Stimulated activated naive CD4-positive, alpha-beta T cell treated with Interleukin-2 at 50 U/mL for 16 hours (primary cell): ENCODE data around the gene HK1.
"Not testable (repeated sequence)": the region's sequence is repeated elsewhere in the genome, so short reads cannot be mapped to it uniquely, and the experiment has no call there.

ENCODE experiments used
- DNase-seq: peaks from one replicate; lab custom pipeline; 2025; lab: John Stamatoyannopoulos, UW

Gene HK1

DNA sequence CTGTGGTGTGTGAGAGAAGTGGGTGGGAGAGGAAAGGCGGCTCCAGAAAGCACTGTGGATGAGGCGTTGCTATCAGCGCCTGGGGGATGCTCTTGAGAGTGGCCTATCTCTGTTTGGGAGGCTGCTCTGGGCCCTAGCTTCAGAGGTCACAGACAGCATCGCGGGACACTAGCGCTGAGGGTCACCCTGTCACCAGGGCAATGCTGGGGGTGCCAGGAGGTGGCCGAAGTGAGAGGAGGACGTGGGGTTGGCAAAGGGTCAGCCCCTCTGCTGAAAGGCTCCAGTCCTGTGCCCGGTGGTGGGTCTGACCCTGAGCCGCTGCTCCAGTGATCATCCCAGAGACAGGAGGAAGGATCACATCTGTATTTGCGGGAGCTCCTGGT is 141.4 kb downstream of the HK1 start:
- no peak for DNase-seq

DNA sequence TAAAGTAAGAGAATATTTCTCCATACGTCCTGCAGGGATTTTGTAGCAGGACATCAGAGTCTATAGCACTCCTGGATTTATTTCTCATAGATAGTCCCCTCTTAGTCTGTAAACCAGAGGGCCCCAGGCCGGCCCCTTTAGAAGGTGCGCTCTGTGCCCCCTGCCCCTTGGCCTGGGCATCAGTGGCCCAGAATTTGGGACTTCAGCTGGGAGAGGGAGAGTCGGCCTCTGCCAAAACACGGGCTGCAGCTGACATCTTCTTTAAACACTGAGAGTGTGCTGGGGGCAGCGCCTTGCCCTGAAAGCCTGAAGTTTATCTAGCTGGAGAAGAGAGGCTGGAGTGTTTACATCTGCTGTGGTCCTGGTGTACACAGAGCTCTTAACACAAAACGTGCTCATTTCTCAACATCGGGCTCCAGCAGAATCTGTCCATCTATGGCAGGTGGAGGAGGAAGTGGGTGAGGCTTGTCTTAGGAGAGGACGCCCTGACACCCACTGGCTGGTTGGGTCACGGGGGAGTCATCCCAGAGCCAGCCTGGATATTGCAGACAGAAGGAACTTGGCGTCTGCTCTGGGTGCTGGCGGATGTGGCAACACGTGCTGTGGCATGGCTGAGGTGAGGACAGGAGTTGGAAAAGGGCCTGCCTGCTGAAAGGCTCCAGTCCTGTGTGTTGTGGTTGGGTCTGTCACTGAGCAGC is 143.5 kb downstream of the HK1 start:
- no peak for DNase-seq

GRCh38 chr10:69422676-69423075 is 144.4 kb downstream of the HK1 start:
- DNase-seq: no peak

DNA sequence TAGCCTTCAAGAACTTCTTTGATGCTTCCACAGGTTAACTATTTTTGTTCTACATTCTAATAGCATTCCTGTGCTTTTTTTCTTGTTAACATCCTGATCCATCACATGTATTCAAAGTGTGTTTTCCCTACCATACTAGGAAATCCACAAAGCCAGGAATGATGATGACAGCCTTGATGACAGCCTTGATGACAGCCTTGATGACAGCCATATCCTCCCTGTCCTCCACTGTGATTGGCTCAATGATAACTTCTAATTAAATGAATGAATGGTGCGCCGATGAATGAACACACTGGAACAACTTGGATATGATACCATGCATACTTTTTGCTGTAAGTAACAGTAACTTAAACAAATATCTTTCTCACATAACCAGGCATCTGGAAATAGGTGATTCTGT is 146.7 kb downstream of the HK1 start:
- DNase-seq: no peak

GRCh38 chr10:69425511-69426298 is 147.4 kb downstream of the HK1 start:
- peak; percentile 15 for DNase-seq

- DNase-seq: no peak
These were observed 148.1 kb downstream of the HK1 start for GRCh38 chr10:69426376-69426727.

GRCh38 chr10:69428165-69428564 is 149.9 kb downstream of the HK1 start:
- no peak for DNase-seq

DNA sequence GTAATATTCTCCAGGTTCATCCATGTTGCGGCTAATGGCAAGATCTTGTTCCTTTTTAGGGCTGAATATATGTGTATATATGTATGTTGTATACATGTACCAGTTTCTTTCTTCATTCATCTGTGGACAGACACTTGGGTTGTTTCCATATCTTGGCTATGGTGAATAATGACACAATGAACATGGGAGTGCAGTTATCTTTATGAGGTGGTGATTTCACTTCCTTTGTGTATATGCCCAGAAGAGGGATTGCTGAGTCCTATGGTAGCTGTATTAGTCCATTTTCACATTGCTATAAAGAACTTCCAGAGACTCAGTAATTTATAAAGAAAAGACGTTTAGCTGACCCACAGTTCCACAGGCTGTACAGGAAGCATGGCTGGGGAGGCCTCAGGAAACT is 155.9 kb downstream of the HK1 start:
- no peak for DNase-seq

DNA sequence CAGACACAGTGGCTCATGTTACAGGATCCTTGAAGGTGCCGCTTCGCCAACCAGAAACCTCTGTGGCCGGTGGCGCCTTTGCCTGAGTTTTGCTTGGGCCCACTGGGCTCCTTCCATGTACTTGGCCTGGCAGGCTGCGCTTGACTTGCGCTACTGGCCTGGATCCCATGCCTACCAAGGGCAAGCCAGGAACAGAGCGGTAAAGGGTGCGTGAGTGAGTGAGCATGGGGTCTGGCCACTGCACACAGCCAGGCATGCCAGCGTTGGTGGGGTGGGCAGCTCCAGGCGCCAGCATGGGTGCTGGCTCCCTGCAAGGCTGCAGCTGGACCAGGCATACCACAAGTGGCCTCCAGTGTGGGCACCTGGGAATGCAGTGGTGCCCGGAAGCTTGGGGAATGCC is 156.6 kb downstream of the HK1 start:
- no peak for DNase-seq

GRCh38 chr10:69435966-69436520 is 157.7 kb downstream of the HK1 start:
- no peak for DNase-seq

- DNase-seq: no peak
These were observed 159.3 kb downstream of the HK1 start for GRCh38 chr10:69437321-69438259.

GRCh38 chr10:69438536-69439349 is 160.4 kb downstream of the HK1 start:
- no peak for DNase-seq

DNA sequence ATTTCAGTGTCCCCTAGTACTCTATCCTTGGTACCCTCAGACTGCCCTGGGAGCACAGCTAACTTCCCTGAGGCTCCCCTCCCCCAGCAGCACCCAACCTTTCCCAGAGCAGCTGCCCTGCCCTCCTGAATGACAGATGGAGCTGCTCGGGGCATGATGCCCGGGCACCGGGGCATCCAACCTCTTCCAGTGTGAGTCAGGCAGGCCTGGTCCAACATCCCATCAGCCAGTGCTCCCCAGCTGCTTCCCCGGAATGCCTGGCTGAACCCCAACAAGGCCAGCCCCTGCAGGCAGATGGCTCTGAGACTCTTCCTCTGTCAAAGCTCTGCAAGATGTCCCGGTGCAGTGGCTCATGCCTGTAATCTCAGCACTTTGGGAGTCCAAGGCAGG is 161.0 kb downstream of the HK1 start:
- no peak for DNase-seq

DNA sequence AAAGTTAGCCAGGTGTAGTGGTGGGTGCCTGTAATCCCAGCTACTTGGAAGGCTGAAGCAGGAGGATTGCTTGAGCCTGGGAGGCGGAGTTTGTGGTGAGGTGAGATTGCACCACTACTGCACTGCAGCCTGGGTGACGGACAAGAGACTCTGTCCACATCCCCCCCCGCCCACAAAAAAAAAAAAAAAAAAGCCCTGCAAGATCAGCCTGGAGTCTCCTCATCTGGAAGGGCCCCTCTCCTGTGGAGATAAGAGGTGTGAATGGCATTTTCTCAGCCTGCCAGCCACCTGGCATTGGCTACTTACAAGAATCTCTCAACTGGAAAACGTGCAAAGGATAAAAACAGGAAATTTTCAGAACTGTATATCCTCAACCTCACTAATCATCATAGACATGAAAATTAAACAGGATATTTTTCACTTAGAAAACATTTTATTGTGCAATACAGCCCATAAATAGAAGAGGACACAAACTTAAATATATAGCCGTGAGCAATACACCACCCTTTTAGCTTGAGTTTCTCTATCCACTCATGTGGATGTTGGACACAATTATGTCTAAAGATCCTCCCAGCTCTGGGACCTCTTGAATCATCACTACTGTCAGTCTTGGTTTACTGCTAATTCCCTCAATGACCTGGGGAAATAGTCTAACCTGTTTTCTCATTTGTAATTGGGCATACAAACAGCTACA is 161.7 kb downstream of the HK1 start:
- DNase-seq: no peak

GRCh38 chr10:69443354-69443753 is 165.1 kb downstream of the HK1 start:
- DNase-seq: no peak

GRCh38 chr10:69445041-69445440 is 166.7 kb downstream of the HK1 start:
- DNase-seq: no peak

DNA sequence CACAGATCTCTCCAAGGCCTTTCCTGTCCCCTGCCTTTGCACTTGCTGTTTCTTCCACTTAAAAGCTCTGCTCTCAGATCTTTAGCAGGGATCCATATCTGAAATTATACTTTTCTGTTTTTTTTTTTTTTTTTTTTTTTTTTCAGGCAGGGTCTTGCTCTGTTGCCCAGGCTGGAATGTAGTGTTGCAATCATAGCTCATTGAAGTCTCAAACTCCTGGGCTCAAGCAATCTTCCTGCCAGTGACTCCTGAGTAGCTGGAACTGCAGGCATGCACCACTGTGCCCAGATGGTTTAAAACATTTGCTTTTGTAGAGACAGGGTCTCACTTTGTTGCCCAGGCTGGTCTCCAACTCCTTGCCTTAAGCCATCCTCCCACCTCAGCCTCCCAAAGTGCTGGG is 167.9 kb downstream of the HK1 start:
- DNase-seq: no peak

- no peak for DNase-seq
These were observed 168.4 kb downstream of the HK1 start for GRCh38 chr10:69446650-69447151.

GRCh38 chr10:69449841-69450240 is 171.5 kb downstream of the HK1 start:
- peak; percentile 16 for DNase-seq

DNA sequence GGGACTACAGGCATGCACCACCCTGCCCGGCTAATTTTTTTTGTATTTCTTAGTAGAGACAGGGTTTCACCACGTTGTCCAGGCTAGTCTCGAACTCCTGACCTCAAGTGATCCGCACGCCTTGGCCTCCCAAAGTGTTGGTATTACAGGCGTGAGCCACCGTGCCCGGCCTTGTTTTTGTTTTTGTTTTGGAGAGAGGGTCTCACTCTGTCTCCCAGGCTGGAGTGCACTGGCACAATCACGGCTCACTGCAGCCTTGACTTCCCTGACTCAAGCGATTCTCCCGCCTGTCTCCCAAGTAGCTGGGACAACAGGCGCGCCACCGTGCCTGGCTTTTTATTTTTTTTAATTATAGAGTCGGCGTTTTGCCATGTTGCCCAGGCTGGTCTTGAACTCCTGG is 172.1 kb downstream of the HK1 start:
- DNase-seq: not testable (repeated sequence)
